HCT116 (cell line): ENCODE measurements around the gene BORCS5. TPM values are rescaled to one million over a fixed set of nuclear protein-coding genes. Genes with fewer than 3 reads are reported as not detected.

Experiments
- ATAC-seq: fragments of 200-7000 bp; cut with Tn5 transposase; 2 replicates; pipeline ENCODE4 v1.9.1; 2020; ENCODE audit warnings: mild to moderate bottlenecking, moderate library complexity
- BruUV-seq: library from RNA; stranded (reverse); fragments of 400-500 nt; replicated peaks from 2 replicates; lab custom pipeline; 2021; lab: Mats Ljungman, UMichigan
- CTCF ChIA-PET: fragments of 300-600 bp; sonication (Branson Sonifier 250); formaldehyde crosslinking; loops from one replicate; lab custom pipeline; 2021; ENCODE audit warnings: antibody characterized with exemption; lab: Charles Lee
- POLR2A ChIA-PET: fragments of 300-600, 350-600 bp; sonication (Branson Sonifier 250); formaldehyde crosslinking; loops from one replicate; lab custom pipeline; 2021; ENCODE audit warnings: antibody characterized with exemption; lab: Charles Lee
- RAD21 ChIA-PET, 2 experiments: fragments of 300-600 bp; sonication (Branson Sonifier 250); formaldehyde crosslinking; loops; one replicate each; lab custom pipeline; 2023; ENCODE audit warnings: low total read pairs in 2 of 2; ENCODE audit not compliant: uncharacterized antibody in 2 of 2, unreplicated experiment in 2 of 2, low non-redundant PET in 1 of 2; lab: Charles Lee
- DNase-seq: peaks from one replicate; pipeline ENCODE4 v3.0.0-alpha.2; 2010; ENCODE audit warnings: low read depth, low spot score
- H2AFZ ChIP-seq: fragments of 200-600 bp; shearing (Covaris generic), sonication (generic); 2 replicates; pipeline ENCODE4 v1.6.1; 2017; ENCODE audit warnings: low read depth, mixed run types, mixed read lengths, antibody characterized with exemption, low read length; ENCODE audit not compliant: poor library complexity, severe bottlenecking
- H3K27ac ChIP-seq: 2 replicates; pipeline ENCODE4 v1.5.1; 2012; ENCODE audit warnings: low read depth, low read length
- H3K27me3 ChIP-seq: fragments of 200-600 bp; sonication (generic); 2 replicates; pipeline ENCODE4 v1.6.1; 2016; ENCODE audit warnings: mixed run types, low read length, mixed read lengths; ENCODE audit not compliant: insufficient read depth
- H3K36me3 ChIP-seq, 2 experiments: fragments of 200-500 bp in 1 of 2; fragments of 200-600 bp in 1 of 2; sonication (Bioruptor generic) in 1 of 2; sonication (generic) in 1 of 2; 2 replicates each; pipeline versions ENCODE4 v1.5.1 to v1.6.1; 2014 to 2016; ENCODE audit warnings: low read length in 2 of 2, inconsistent platforms in 1 of 2, mixed read lengths in 1 of 2, mixed run types in 1 of 2; ENCODE audit not compliant: insufficient read depth in 2 of 2, control insufficient read depth in 1 of 2
- H3K4me1 ChIP-seq, 2 experiments: fragments of 200-600 bp in 1 of 2; sonication (generic) in 1 of 2; 2 replicates each; pipeline versions ENCODE4 v1.5.1 to v1.6.1; 2012 to 2017; ENCODE audit warnings: low read length in 2 of 2, inconsistent platforms in 1 of 2, mild to moderate bottlenecking in 1 of 2, mixed read lengths in 1 of 2, mixed run types in 1 of 2, moderate library complexity in 1 of 2; ENCODE audit not compliant: insufficient read depth in 2 of 2, control insufficient read depth in 1 of 2
- H3K4me2 ChIP-seq: fragments of 200-600 bp; sonication (generic); 2 replicates; pipeline ENCODE4 v1.6.1; 2017; ENCODE audit warnings: mixed run types, low read length, mixed read lengths
- H3K4me3 ChIP-seq, 2 experiments: fragments of 200-600 bp in 1 of 2; sonication (generic) in 1 of 2; replicated peaks in 1 of 2; 2 replicates each; pipeline ENCODE4 v1.5.1; 2011 to 2016; ENCODE audit warnings: low read length in 2 of 2, control low read depth in 1 of 2, low read depth in 1 of 2, mild to moderate bottlenecking in 1 of 2, mixed read lengths in 1 of 2, mixed run types in 1 of 2
- H3K79me2 ChIP-seq: fragments of 200-600 bp; sonication (generic); 2 replicates; pipeline ENCODE4 v1.6.1; 2017; ENCODE audit warnings: mild to moderate bottlenecking, mixed run types, low read length, moderate library complexity, mixed read lengths; ENCODE audit not compliant: insufficient read depth
- H3K9ac ChIP-seq: fragments of 200-600 bp; sonication (generic); 2 replicates; pipeline ENCODE4 v1.6.1; 2016; ENCODE audit warnings: low read length, mixed read lengths
- H3K9me2 ChIP-seq: fragments of 200-600 bp; sonication (generic), shearing (Covaris generic); 2 replicates; pipeline ENCODE4 v1.6.1; 2017; ENCODE audit warnings: mixed run types, mild to moderate bottlenecking, moderate library complexity; ENCODE audit not compliant: insufficient read depth
- H3K9me3 ChIP-seq, 2 experiments: fragments of 200-500 bp in 1 of 2; fragments of 200-600 bp in 1 of 2; sonication (Bioruptor generic) in 1 of 2; sonication (generic) in 1 of 2; 2 replicates each; pipeline ENCODE4 v1.6.1; 2014 to 2017; ENCODE audit warnings: low read length in 2 of 2, mixed read lengths in 2 of 2, inconsistent platforms in 1 of 2, low read depth in 1 of 2, mild to moderate bottlenecking in 1 of 2, mixed run types in 1 of 2, moderate library complexity in 1 of 2; ENCODE audit not compliant: control insufficient read depth in 1 of 2, insufficient read depth in 1 of 2
- H4K20me1 ChIP-seq: fragments of 200-600 bp; sonication (generic), shearing (Covaris generic); 2 replicates; pipeline ENCODE4 v1.6.1; 2017; ENCODE audit warnings: mixed run types, mild to moderate bottlenecking, moderate library complexity; ENCODE audit not compliant: insufficient read depth
- ATF3 ChIP-seq: IDR thresholded peaks from 2 replicates; pipeline ENCODE4 v1.6.1; 2012
- CBX3 ChIP-seq: IDR thresholded peaks from 2 replicates; pipeline ENCODE4 v1.6.1; 2012; ENCODE audit warnings: low read depth
- EGR1 ChIP-seq: IDR thresholded peaks from 2 replicates; pipeline ENCODE4 v1.6.1; 2012; ENCODE audit warnings: low read depth
- EZH2 ChIP-seq: fragments of 200-600 bp; sonication (generic); IDR thresholded peaks from 2 replicates; pipeline ENCODE4 v1.6.1; 2017; ENCODE audit warnings: antibody characterized with exemption, mixed run types
- EZH2phosphoT487 ChIP-seq: fragments of 200-600 bp; IDR thresholded peaks from 2 replicates; pipeline ENCODE4 v1.6.1; 2018; ENCODE audit warnings: antibody characterized with exemption, borderline replicate concordance
- FOSL1 ChIP-seq: IDR thresholded peaks from 2 replicates; pipeline ENCODE4 v1.6.1; 2012; ENCODE audit warnings: low read depth
- POLR2A ChIP-seq: IDR thresholded peaks from 2 replicates; pipeline ENCODE4 v1.7.0; 2011; ENCODE audit warnings: borderline replicate concordance; ENCODE audit not compliant: insufficient read depth, insufficient read length; ENCODE audit errors: extremely low read depth
- POLR2AphosphoS5 ChIP-seq: IDR thresholded peaks from 2 replicates; pipeline ENCODE4 v1.6.1; 2011; ENCODE audit warnings: mild to moderate bottlenecking, low read depth, low read length, moderate library complexity
- RAD21 ChIP-seq: IDR thresholded peaks from 2 replicates; pipeline ENCODE4 v1.6.1; 2012; ENCODE audit warnings: low read depth, mild to moderate bottlenecking
- TCF7L2 ChIP-seq: IDR thresholded peaks from 2 replicates; pipeline ENCODE4 v1.7.0; 2011; ENCODE audit warnings: borderline replicate concordance, inconsistent platforms; ENCODE audit not compliant: insufficient read depth, insufficient read length; ENCODE audit errors: extremely low read depth
- ZFX ChIP-seq: fragments of 450-650 bp; IDR thresholded peaks from 2 replicates; pipeline ENCODE4 v1.6.1; 2017
- ZNF274 ChIP-seq: fragments of 200-500 bp; sonication (Bioruptor generic); IDR thresholded peaks from 2 replicates; pipeline ENCODE4 v1.6.1; 2014; ENCODE audit warnings: mild to moderate bottlenecking, low read depth, low read length, inconsistent platforms
- intact Hi-C: fragments of 100-400 bp; cut with micrococcal nuclease; formaldehyde crosslinking; loops from 2 replicates; pipeline ENCODE4 v1.10.0; 2022
- total RNA-seq: library from RNA; stranded (reverse); gene quantifications from one replicate; pipeline ENCODE4 v1.2.1, GENCODE V29; 2021; ENCODE audit not compliant: unreplicated experiment

Gene BORCS5
- total RNA-seq, 1 experiment from 2014 or later, result 8.7 TPM

GRCh38 chr12:12450043-12450471, 93.2 kb downstream of the BORCS5 start (continued):
- TF ChIP-seq EGR1, result no peak
- no peak for TF ChIP-seq FOSL1
- no peak for TF ChIP-seq ZNF274

GRCh38 chr12:12451098-12451497, 94.2 kb downstream of the BORCS5 start:
- H3K27ac ChIP-seq, result no peak overlapping the region
- no peak overlapping the region for H3K4me3 ChIP-seq
- ChIA-PET CTCF (no interaction called here), RAD21 (no interaction called here), POLR2A (no interaction called here)
- H3K9me2 ChIP-seq, result no peaks in the 10 kb centered on the region; the same call in 1 of the 2 replicates
- no peaks in the 10 kb centered on the region for H3K79me2 ChIP-seq
- intact Hi-C loops, result no loop called here
- H2AFZ ChIP-seq, result no peak overlapping the region
- BruUV-seq, result no TSS peak
- ATAC-seq, result no peak
- H3K4me1 ChIP-seq, result no peaks in the 10 kb centered on the region
- H4K20me1 ChIP-seq, result no peaks in the 10 kb centered on the region
- no peak overlapping the region for H3K4me2 ChIP-seq
- no peaks in the 10 kb centered on the region for H3K27me3 ChIP-seq
- TF ChIP-seq POLR2AphosphoS5 (no peak), TCF7L2 (no peak), CBX3 (no peak), POLR2A (no peak), RAD21 (no peak), EGR1 (no peak), ZFX (no peak)
- TF ChIP-seq, all 23 proteins: peak for 0
- Histone ChIP-seq H3K9me3 (no peaks in the 10 kb centered on the region), H3K36me3 (no peaks in the 10 kb centered on the region), H3K9ac (no peak overlapping the region)
- no peak for DNase-seq

- H3K4me3 ChIP-seq, result no peak overlapping the region
- no peaks in the 10 kb centered on the region for H3K9me3 ChIP-seq
- no peaks in the 10 kb centered on the region for H3K36me3 ChIP-seq
- H3K27ac ChIP-seq, result no peak overlapping the region
- intact Hi-C loops, result no loop called here
- no peak overlapping the region for H3K4me2 ChIP-seq
- no peaks in the 10 kb centered on the region for H4K20me1 ChIP-seq
- H3K27me3 ChIP-seq, result no peaks in the 10 kb centered on the region
- H3K9ac ChIP-seq, result no peak overlapping the region
- ChIA-PET POLR2A (no interaction called here), RAD21 (no interaction called here), CTCF (no interaction called here)
- no peak for TF ChIP-seq EZH2phosphoT487
- TF ChIP-seq ZNF274, result no peak
- TF ChIP-seq EZH2, result no peak
- no peak for TF ChIP-seq ATF3
- TF ChIP-seq FOSL1, result no peak
- TF ChIP-seq POLR2A, result no peak
- DNase-seq (no peak), ATAC-seq (no peak)
- BruUV-seq, result no TSS peak
- no peaks in the 10 kb centered on the region; the same call in 1 of the 2 replicates for H3K9me2 ChIP-seq
- no peak overlapping the region for H2AFZ ChIP-seq
- H3K4me1 ChIP-seq, result no peaks in the 10 kb centered on the region
- H3K79me2 ChIP-seq, result no peaks in the 10 kb centered on the region
These were observed 95.5 kb downstream of the BORCS5 start for GRCh38 chr12:12452326-12452902.
